ENCODE data around the gene PAH.

- TF ChIP-seq CTCF (IDR thresholded peaks at IDR 0.05), result no peak
- no peak for TF ChIP-seq POLR2A (IDR thresholded peaks at IDR 0.05)
Measured at GRCh38 chr12:102902093-102902492, 15.0 kb downstream of the PAH start.
